Kidney epithelial cell (primary cell): ENCODE results near the gene PPP6R1. TPM values are rescaled to one million over a fixed set of nuclear protein-coding genes. Genes with fewer than 3 reads are reported as not detected.

ENCODE experiments used
- DNase-seq: peaks from one replicate; pipeline ENCODE4 v3.0.0-alpha.2; 2010; ENCODE audit warnings: low read depth
- H3K27me3 ChIP-seq: 2 replicates; pipeline ENCODE4 v1.6.0; 2011; ENCODE audit warnings: low read length; ENCODE audit not compliant: control insufficient read depth, insufficient read depth
- H3K36me3 ChIP-seq: 2 replicates; pipeline ENCODE4 v1.5.1; 2011; ENCODE audit warnings: low read length; ENCODE audit not compliant: control insufficient read depth, insufficient read depth
- H3K4me3 ChIP-seq: 2 replicates; pipeline ENCODE4 v1.5.1; 2011; ENCODE audit warnings: low read depth, mild to moderate bottlenecking, control low read depth, low read length
- CTCF ChIP-seq: IDR thresholded peaks from 2 replicates; pipeline ENCODE4 v1.5.1; 2011; ENCODE audit warnings: mild to moderate bottlenecking, moderate library complexity, low read length, control low read depth, inconsistent platforms; ENCODE audit not compliant: insufficient read depth, poor library complexity, severe bottlenecking
- total RNA-seq: library from RNA; depleted of rRNA; stranded (reverse); fragments of >200 nt; gene quantifications from 2 replicates; pipeline ENCODE4 v1.2.3, GENCODE V29; 2015

Gene PPP6R1
- total RNA-seq, 1 donor from 2014 or later, result 41.5 TPM

- no peak for TF ChIP-seq CTCF
- H3K4me3 ChIP-seq, result no peak overlapping the region
- no peak for DNase-seq
- peaks cover 3% of the 10 kb centered on the region for H3K36me3 ChIP-seq
- no peaks in the 10 kb centered on the region for H3K27me3 ChIP-seq
Observed at GRCh38 chr19:55304980-55305379, 46.2 kb upstream of the PPP6R1 start.

GRCh38 chr19:55304279-55304978 lies 45.6 kb upstream of the PPP6R1 start:
- no peak for TF ChIP-seq CTCF
- no peak for DNase-seq
- Histone ChIP-seq H3K27me3 (no peaks in the 10 kb centered on the region), H3K36me3 (peaks cover 3% of the 10 kb centered on the region), H3K4me3 (no peak overlapping the region)

GRCh38 chr19:55303477-55303876 lies 44.7 kb upstream of the PPP6R1 start:
- TF ChIP-seq CTCF, result no peak
- Histone ChIP-seq H3K36me3 (peaks cover 3% of the 10 kb centered on the region), H3K4me3 (no peak overlapping the region), H3K27me3 (no peaks in the 10 kb centered on the region)
- no peak for DNase-seq

- H3K4me3 ChIP-seq, result peak overlapping the region; percentile 42
Observed at GRCh38 chr19:55302318-55302703, 43.5 kb upstream of the PPP6R1 start.

GRCh38 chr19:55301459-55302317 lies 42.9 kb upstream of the PPP6R1 start:
- TF ChIP-seq CTCF, result peak; percentile 97
- H3K27me3 ChIP-seq, result no peaks in the 10 kb centered on the region
- peaks cover 3% of the 10 kb centered on the region for H3K36me3 ChIP-seq
- peak overlapping the region; percentile 42 for H3K4me3 ChIP-seq
- no peak for DNase-seq

More at GRCh38 chr19:55302318-55302703, 43.5 kb upstream of the PPP6R1 start:
- Histone ChIP-seq H3K36me3 (peaks cover 3% of the 10 kb centered on the region), H3K27me3 (no peaks in the 10 kb centered on the region)
- DNase-seq, result no peak
- no peak for TF ChIP-seq CTCF
